Motor neuron (in vitro differentiated cells): ENCODE data around the gene RCOR1. TPM values are rescaled to one million over a fixed set of nuclear protein-coding genes. Genes with fewer than 3 reads are reported as not detected.
A peak's percentile ranks its signal among the peaks of the same experiment; 100 is the strongest.

ENCODE experiments used
- ATAC-seq, 8 experiments: fragments of 200-7000 bp; cut with Tn5 transposase; replicated peaks in 6 of 8; 2 replicates each; pipeline ENCODE4 v1.8.0; 2021; ENCODE audit warnings: mild to moderate bottlenecking in 8 of 8, moderate library complexity in 8 of 8
- H3K27ac ChIP-seq, 2 donors: fragments of 250-450 bp; sonication (Bioruptor Pico); 2 replicates each; pipeline ENCODE4 v1.9.0; 2021; ENCODE audit warnings: antibody characterized with exemption in 2 of 2, mild to moderate bottlenecking in 2 of 2, moderate library complexity in 1 of 2
- H3K4me1 ChIP-seq, 2 donors: fragments of 250-450 bp; sonication (Bioruptor Pico); replicated peaks in 1 of 2; 2 replicates each; pipeline ENCODE4 v1.6.1; 2021; ENCODE audit warnings: antibody characterized with exemption in 2 of 2, mild to moderate bottlenecking in 2 of 2, moderate library complexity in 1 of 2
- H3K4me3 ChIP-seq, 5 donors: fragments of 250-450 bp; sonication (Bioruptor Pico); 2 replicates each; pipeline ENCODE4 v1.9.0; 2021; ENCODE audit warnings: antibody characterized with exemption in 5 of 5, mild to moderate bottlenecking in 5 of 5, moderate library complexity in 4 of 5
- WGBS, 10 experiments: fragments of 450-650 bp; shearing (Covaris generic); methylation state at CpG; one replicate each; pipeline ENCODE4 v1.0.0; 2022; 5-methylcytosine and 5-hydroxymethylcytosine counted together
- in situ Hi-C, 9 experiments: fragments of 400-800 bp; cut with MboI; loops; one replicate each; pipeline ENCODE4 v1.15.0; 2021; ENCODE audit warnings: low sequenced_read_pairs in 9 of 9, low pct_unique_long_range_greater_than_20kb in 2 of 9; ENCODE audit not compliant: unreplicated experiment in 9 of 9
- total RNA-seq, 8 experiments: library from RNA; unstranded; fragments of 300-600 nt; gene quantifications; 2 replicates each; pipeline versions ENCODE4 v1.2.3 to v1.2.4, GENCODE V29; 2022

RCOR1 gene
- total RNA-seq, 8 experiments from 2014 or later: 8.2 to 66.2 (median 11.0) TPM

GRCh38 chr14:102686196-102686801 lies 93.8 kb downstream of the RCOR1 start:
- ATAC-seq: peak in 1 of 8 experiments; percentile 18
- 36 to 97% (median 78%) methylated on average over 2 to 5 of the region's 7 CpGs; no CpG with 5 or more reads in 2 of the 10 experiments for WGBS, 10 experiments
- in situ Hi-C loops: no loop called here
- no peak overlapping the region for H3K4me3 ChIP-seq
- H3K4me1 ChIP-seq: peaks cover 7 to 9% of the 10 kb centered on the region in 2 donors
- H3K27ac ChIP-seq: no peak overlapping the region

- no peak for ATAC-seq
- Histone ChIP-seq H3K27ac (no peak overlapping the region), H3K4me1 (peaks cover 9 to 12% of the 10 kb centered on the region in 2 donors), H3K4me3 (no peak overlapping the region)
- 88 to 100% (median 100%) methylated on average over 1 to 3 of the region's 3 CpGs; no CpG with 5 or more reads in 4 of the 10 experiments for WGBS, 10 experiments
- in situ Hi-C loops: no loop called here
Observed at GRCh38 chr14:102688290-102688689, 95.8 kb downstream of the RCOR1 start.

- no peak overlapping the region for H3K27ac ChIP-seq
- WGBS, 10 experiments: 82 to 100% (median 96%) methylated on average over 1 to 9 of the region's 11 CpGs; no CpG with 5 or more reads in 1 of the 10 experiments
- no peak for ATAC-seq
- H3K4me1 ChIP-seq: peaks cover 7 to 10% of the 10 kb centered on the region in 2 donors
- no peak overlapping the region for H3K4me3 ChIP-seq
- in situ Hi-C loops: no loop called here
Observed at GRCh38 chr14:102690509-102691286, 98.2 kb downstream of the RCOR1 start.

GRCh38 chr14:102691763-102692162 lies 99.3 kb downstream of the RCOR1 start:
- H3K4me3 ChIP-seq: no peak overlapping the region
- in situ Hi-C loops: no loop called here
- ATAC-seq: no peak
- no peak overlapping the region for H3K27ac ChIP-seq
- H3K4me1 ChIP-seq: peaks cover 7 to 10% of the 10 kb centered on the region in 2 donors
- 10 to 69% (median 46%) methylated on average over 1 to 2 of the region's 2 CpGs; no CpG with 5 or more reads in 1 of the 10 experiments for WGBS, 10 experiments

GRCh38 chr14:102692334-102692733 lies 99.9 kb downstream of the RCOR1 start:
- 0 to 100% (median 64%) methylated on average over 1 to 4 of the region's 4 CpGs; no CpG with 5 or more reads in 3 of the 10 experiments for WGBS, 10 experiments

GRCh38 chr14:102693006-102693755 lies 100.7 kb downstream of the RCOR1 start:
- H3K27ac ChIP-seq: no peak overlapping the region
- in situ Hi-C loops: no loop called here
- peak; percentile 41 to 86 (median 73) for ATAC-seq
- 17 to 80% (median 42%) methylated on average over 1 to 4 of the region's 4 CpGs; no CpG with 5 or more reads in 1 of the 10 experiments for WGBS, 10 experiments
- peaks cover 7 to 10% of the 10 kb centered on the region in 2 donors for H3K4me1 ChIP-seq
- H3K4me3 ChIP-seq: no peak overlapping the region

More at GRCh38 chr14:102692334-102692733, 99.9 kb downstream of the RCOR1 start:
- no peak overlapping the region for H3K27ac ChIP-seq
- no peak for ATAC-seq
- in situ Hi-C loops: no loop called here
- no peak overlapping the region for H3K4me3 ChIP-seq
- H3K4me1 ChIP-seq: peaks cover 7 to 10% of the 10 kb centered on the region in 2 donors

- Histone ChIP-seq H3K27ac (no peak overlapping the region), H3K4me1 (peaks cover 7 to 10% of the 10 kb centered on the region in 2 donors), H3K4me3 (no peak overlapping the region)
- in situ Hi-C loops: no loop called here
- WGBS, 10 experiments: 0 to 41% (median 8%) methylated on average over 1 to 6 of the region's 7 CpGs
- peak; percentile 41 to 78 (median 58) for ATAC-seq
Observed at GRCh38 chr14:102694530-102695166, 102.2 kb downstream of the RCOR1 start.

- ATAC-seq: peak in 3 of 8 experiments; percentile 9 to 16 (median 12)
- Histone ChIP-seq H3K27ac (no peak overlapping the region), H3K4me1 (peaks cover 7 to 10% of the 10 kb centered on the region in 2 donors), H3K4me3 (no peak overlapping the region)
- in situ Hi-C loops: no loop called here
- 0 to 67% (median 55%) methylated on average over 1 to 3 of the region's 3 CpGs; no CpG with 5 or more reads in 1 of the 10 experiments for WGBS, 10 experiments
Observed at GRCh38 chr14:102695167-102695555, 102.7 kb downstream of the RCOR1 start.

- Histone ChIP-seq H3K4me1 (peaks cover 7 to 10% of the 10 kb centered on the region in 2 donors), H3K4me3 (no peak overlapping the region), H3K27ac (no peak overlapping the region)
- WGBS, 10 experiments: 45 to 92% (median 82%) methylated on average over 2 to 8 of the region's 8 CpGs; no CpG with 5 or more reads in 1 of the 10 experiments
- in situ Hi-C loops: no loop called here
- no peak for ATAC-seq
Observed at GRCh38 chr14:102696332-102696731, 103.9 kb downstream of the RCOR1 start.

GRCh38 chr14:102696856-102697495 lies 104.5 kb downstream of the RCOR1 start:
- no peak overlapping the region for H3K27ac ChIP-seq
- peaks cover 7 to 10% of the 10 kb centered on the region in 2 donors for H3K4me1 ChIP-seq
- peak in 1 of 8 experiments; percentile 3 for ATAC-seq
- in situ Hi-C loops: no loop called here
- no peak overlapping the region for H3K4me3 ChIP-seq
- WGBS, 10 experiments: 43 to 96% (median 76%) methylated on average over 1 to 3 of the region's 3 CpGs

GRCh38 chr14:102697501-102697900 lies 105.1 kb downstream of the RCOR1 start:
- no peak overlapping the region for H3K27ac ChIP-seq
- no peak for ATAC-seq
- H3K4me1 ChIP-seq: peaks cover 7 to 10% of the 10 kb centered on the region in 2 donors
- 90 to 100% (median 100%) methylated on average over 1 to 5 of the region's 6 CpGs; no CpG with 5 or more reads in 2 of the 10 experiments for WGBS, 10 experiments
- H3K4me3 ChIP-seq: no peak overlapping the region
- in situ Hi-C loops: no loop called here
